ENCODE data around the gene NRXN2.

GRCh38 chr11:64684357-64684756 lies 38.6 kb downstream of the NRXN2 start:
- no peak for TF ChIP-seq CTCF (IDR thresholded peaks at IDR 0.05)
- no peak for TF ChIP-seq TAF1 (IDR thresholded peaks at IDR 0.05; ENCODE audit: borderline replicate concordance, low read depth, low read length)
- TF ChIP-seq FOXM1 (IDR thresholded peaks at IDR 0.05; ENCODE audit: low read depth), result no peak
- TF ChIP-seq ZBTB33 (IDR thresholded peaks at IDR 0.05; ENCODE audit: borderline replicate concordance, low read depth), result no peak
- no peak for TF ChIP-seq CHD2 (IDR thresholded peaks at IDR 0.05; ENCODE audit: low read length, partially characterized antibody)
- TF ChIP-seq FOXJ3 (CRISPR knock-in tag; IDR thresholded peaks at IDR 0.05), result no peak
- TF ChIP-seq PBX3 (IDR thresholded peaks at IDR 0.05), result no peak
- no peak for TF ChIP-seq EZH2phosphoT487 (IDR thresholded peaks at IDR 0.05; ENCODE audit: borderline replicate concordance, low read depth)
